OCI-LY3 (cell line): ENCODE results near the gene CASZ1.

Experiments
- H2AFZ ChIP-seq: fragments of 200-600, 300-600 bp; shearing (Covaris generic); 2 replicates; pipeline ENCODE4 v1.6.0; 2014; ENCODE audit warnings: antibody characterized with exemption, low read depth, low read length
- H3K27ac ChIP-seq: fragments of 200-600, 300-600 bp; sonication (generic); 2 replicates; pipeline ENCODE4 v1.5.1; 2014; ENCODE audit warnings: mild to moderate bottlenecking, low read length, moderate library complexity, mixed read lengths
- H3K27me3 ChIP-seq: fragments of 200-600, 300-600 bp; sonication (generic); 2 replicates; pipeline ENCODE4 v1.6.1; 2014; ENCODE audit warnings: low read depth, low read length, mixed read lengths
- H3K36me3 ChIP-seq: fragments of 200-600, 300-600 bp; sonication (generic); replicated peaks from 2 replicates; pipeline ENCODE3; 2014; ENCODE audit warnings: low read depth, low read length, mixed read lengths
- H3K4me1 ChIP-seq: fragments of 300-600, 200-600 bp; sonication (generic); 2 replicates; pipeline ENCODE4 v1.6.1; 2014; ENCODE audit warnings: low read length, mixed read lengths
- H3K4me2 ChIP-seq: fragments of 200-600, 300-600 bp; sonication (generic); 2 replicates; pipeline ENCODE4 v1.6.1; 2014; ENCODE audit warnings: low read length, mixed read lengths
- H3K4me3 ChIP-seq: fragments of 300-600, 200-600 bp; sonication (generic); 2 replicates; pipeline ENCODE4 v1.5.1; 2014; ENCODE audit warnings: antibody characterized with exemption, mild to moderate bottlenecking, low read length, moderate library complexity
- H3K79me2 ChIP-seq: fragments of 300-600, 200-600 bp; shearing (Covaris generic); 2 replicates; pipeline ENCODE4 v1.6.1; 2014; ENCODE audit warnings: mild to moderate bottlenecking, low read length, mixed read lengths
- H3K9ac ChIP-seq: fragments of 300-600, 200-600 bp; shearing (Covaris generic); 2 replicates; pipeline ENCODE4 v1.6.0; 2014; ENCODE audit warnings: mild to moderate bottlenecking, low read length, moderate library complexity
- H3K9me3 ChIP-seq: fragments of 200-600, 300-600 bp; shearing (Covaris generic); 2 replicates; pipeline ENCODE4 v1.6.1; 2014; ENCODE audit warnings: low read length, mixed read lengths; ENCODE audit not compliant: insufficient read depth
- H4K20me1 ChIP-seq: fragments of 200-600, 300-600 bp; sonication (generic); 2 replicates; pipeline ENCODE4 v1.6.1; 2016; ENCODE audit warnings: low read length, mixed read lengths; ENCODE audit not compliant: insufficient read depth
- CTCF ChIP-seq: fragments of 200-600, 300-600 bp; sonication (generic); IDR thresholded peaks from 2 replicates; pipeline ENCODE4 v1.5.1; 2014; ENCODE audit warnings: antibody characterized with exemption, low read length, low read depth
- EZH2phosphoT487 ChIP-seq: fragments of 200-600 bp; shearing (Covaris generic); IDR thresholded peaks from 2 replicates; pipeline ENCODE4 v1.6.1; 2018; ENCODE audit warnings: antibody characterized with exemption, mixed run types, low read depth

CASZ1 gene

GRCh38 chr1:10728595-10729410, 67.6 kb downstream of the CASZ1 start:
- Histone ChIP-seq H4K20me1 (no peaks in the 10 kb centered on the region), H3K9ac (no peak overlapping the region), H3K9me3 (no peaks in the 10 kb centered on the region), H3K27ac (no peak overlapping the region), H3K27me3 (peaks cover 7% of the 10 kb centered on the region; the same call in 1 of the 2 replicates), H3K4me2 (no peak overlapping the region), H2AFZ (no peak overlapping the region), H3K36me3 (no peaks in the 10 kb centered on the region), H3K4me3 (no peak overlapping the region), H3K4me1 (peaks cover 3% of the 10 kb centered on the region; the same call in 1 of the 2 replicates), H3K79me2 (no peaks in the 10 kb centered on the region)
- TF ChIP-seq EZH2phosphoT487 (no peak), CTCF (no peak)

DNA sequence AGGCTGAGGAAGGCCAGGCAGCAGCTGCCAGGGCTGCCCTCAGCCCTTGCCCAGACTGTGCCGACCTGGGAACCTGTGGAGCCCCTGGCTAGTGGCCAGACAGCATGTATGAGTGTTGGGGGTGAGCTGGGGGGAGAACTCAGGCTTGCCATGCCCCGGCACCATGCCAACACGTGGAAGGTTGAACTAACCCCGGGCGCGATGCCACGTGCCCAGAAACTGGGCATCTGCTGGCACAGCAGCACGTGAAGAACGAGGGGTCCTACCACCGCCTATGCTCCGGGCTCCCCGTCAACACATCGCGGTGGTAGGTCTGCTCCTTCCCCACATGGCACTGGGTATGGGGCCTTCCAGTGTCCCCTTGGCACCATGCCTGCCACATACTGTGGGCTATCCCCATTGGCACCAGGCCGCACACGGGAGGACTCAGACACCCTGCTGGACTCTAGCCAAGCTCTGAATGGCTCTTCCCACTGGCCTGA, 68.7 kb downstream of the CASZ1 start:
- no peak overlapping the region for H3K4me3 ChIP-seq
- no peak overlapping the region for H3K9ac ChIP-seq
- no peaks in the 10 kb centered on the region for H4K20me1 ChIP-seq
- no peaks in the 10 kb centered on the region for H3K79me2 ChIP-seq
- no peaks in the 10 kb centered on the region for H3K36me3 ChIP-seq
- TF ChIP-seq EZH2phosphoT487, result no peak
- TF ChIP-seq CTCF, result no peak
- H3K4me2 ChIP-seq, result no peak overlapping the region
- H3K27ac ChIP-seq, result no peak overlapping the region
- H2AFZ ChIP-seq, result no peak overlapping the region
- H3K27me3 ChIP-seq, result no peaks in the 10 kb centered on the region
- H3K4me1 ChIP-seq, result no peaks in the 10 kb centered on the region
- H3K9me3 ChIP-seq, result no peaks in the 10 kb centered on the region

DNA sequence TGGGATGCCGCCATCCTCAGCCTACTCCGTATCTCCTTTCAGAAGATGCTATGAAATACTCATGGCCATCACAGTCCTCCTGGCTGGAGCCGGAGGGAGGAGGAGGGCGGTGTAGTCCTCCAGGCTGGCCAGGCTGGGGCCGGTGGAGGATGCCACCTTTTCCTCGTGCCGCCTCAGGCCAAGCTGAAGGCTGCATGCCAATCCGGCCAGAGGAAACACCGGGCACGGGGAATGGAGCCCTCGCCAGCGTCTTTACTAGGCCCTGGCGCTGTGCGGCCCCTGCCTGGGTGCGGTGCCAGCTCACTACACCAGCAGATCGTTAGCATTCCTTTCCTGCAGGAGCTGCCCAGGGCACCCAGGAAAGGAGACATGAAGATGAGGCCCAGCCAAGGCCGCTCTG, 70.1 kb downstream of the CASZ1 start:
- no peak overlapping the region for H3K9ac ChIP-seq
- H3K79me2 ChIP-seq, result no peaks in the 10 kb centered on the region
- no peak overlapping the region for H3K4me2 ChIP-seq
- H3K27me3 ChIP-seq, result no peaks in the 10 kb centered on the region
- no peak overlapping the region for H3K4me3 ChIP-seq
- no peaks in the 10 kb centered on the region for H3K4me1 ChIP-seq
- H4K20me1 ChIP-seq, result no peaks in the 10 kb centered on the region
- TF ChIP-seq EZH2phosphoT487, result no peak
- no peak for TF ChIP-seq CTCF
- H3K36me3 ChIP-seq, result no peaks in the 10 kb centered on the region
- no peaks in the 10 kb centered on the region for H3K9me3 ChIP-seq
- H2AFZ ChIP-seq, result no peak overlapping the region
- no peak overlapping the region for H3K27ac ChIP-seq

DNA sequence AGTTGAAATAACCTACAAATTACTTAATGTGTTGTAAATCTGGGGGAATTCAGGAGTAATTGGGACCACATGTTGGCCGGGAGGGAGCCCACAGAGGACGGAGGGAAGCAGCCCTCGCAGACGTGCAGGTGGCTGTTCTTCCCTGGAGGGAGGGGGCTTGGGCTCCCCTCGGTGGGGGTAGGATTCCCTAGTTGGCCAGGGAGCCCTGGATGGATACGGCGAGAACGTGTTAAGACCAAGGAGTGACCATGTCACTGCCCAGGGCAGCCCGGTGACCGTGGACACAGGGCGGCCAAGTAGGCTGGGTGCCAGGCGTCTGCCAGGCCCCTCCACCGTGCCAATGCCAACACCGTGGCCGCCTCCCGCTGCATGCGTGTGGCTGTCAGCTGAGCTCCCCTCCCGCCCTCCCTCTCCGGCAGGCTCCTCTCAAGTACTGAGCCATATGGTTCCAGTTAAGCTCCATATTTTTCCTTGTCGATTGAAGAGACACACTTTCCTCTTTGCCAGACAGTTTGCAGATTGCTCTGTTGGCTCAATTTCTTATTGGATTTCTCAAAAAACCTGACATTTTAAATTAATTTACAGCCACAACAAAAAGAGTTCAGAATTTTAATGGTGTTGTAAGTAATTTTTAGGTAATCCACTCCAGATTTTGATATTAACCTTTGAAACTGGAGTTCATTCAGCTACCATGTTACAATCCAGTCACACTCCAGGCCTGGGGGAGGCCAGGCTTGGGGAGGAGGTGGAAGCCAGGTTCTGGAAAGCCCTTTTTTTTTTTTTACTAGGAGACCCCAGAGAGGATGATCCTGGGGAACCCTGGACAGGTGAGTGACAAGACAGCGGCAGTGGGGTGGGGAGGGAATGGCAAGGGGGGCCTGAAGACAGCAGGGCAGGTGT, 71.2 kb downstream of the CASZ1 start:
- no peak for TF ChIP-seq EZH2phosphoT487
- no peak for TF ChIP-seq CTCF
- Histone ChIP-seq H3K4me3 (no peak overlapping the region), H3K27me3 (no peaks in the 10 kb centered on the region), H3K9ac (no peak overlapping the region), H3K79me2 (no peaks in the 10 kb centered on the region), H3K27ac (no peak overlapping the region), H4K20me1 (no peaks in the 10 kb centered on the region), H3K4me1 (no peaks in the 10 kb centered on the region), H2AFZ (no peak overlapping the region), H3K36me3 (no peaks in the 10 kb centered on the region), H3K9me3 (no peaks in the 10 kb centered on the region), H3K4me2 (no peak overlapping the region)
